ENCODE results near the gene MARCHF3.

The MARCHF3 gene

DNA sequence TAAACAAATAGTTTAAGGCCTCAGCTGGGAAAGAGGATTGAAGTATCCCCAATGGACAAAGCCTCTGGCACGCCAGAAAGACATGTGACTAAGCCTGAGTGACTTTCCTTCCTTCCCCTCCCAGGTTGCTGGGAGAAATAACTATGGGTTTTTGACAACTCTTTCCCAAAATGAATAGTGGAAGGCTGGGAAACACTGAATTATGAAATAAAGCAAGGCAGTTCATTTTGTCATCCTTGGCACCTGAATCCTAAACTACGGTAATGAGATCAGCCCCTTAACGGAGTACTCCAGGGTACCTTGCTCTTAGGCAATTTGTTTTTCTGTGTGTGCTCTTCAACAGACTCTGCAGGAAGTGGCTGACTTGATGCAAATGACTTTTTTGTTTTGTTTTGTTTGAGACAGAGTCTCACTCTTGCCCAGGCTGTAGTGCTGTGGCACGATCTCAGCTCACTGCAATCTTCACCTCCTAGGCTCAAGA is 178.2 kb downstream of the MARCHF3 start:
- ATAC-seq = no peak
- TF ChIP-seq ZNF8 (CRISPR knock-in tag; IDR thresholded peaks at IDR 0.05) = no peak
- TF ChIP-seq ZC3H10 (CRISPR knock-in tag; IDR thresholded peaks at IDR 0.05) = no peak
- TF ChIP-seq SNAI2 (CRISPR knock-in tag; IDR thresholded peaks at IDR 0.05) = no peak
- TF ChIP-seq ESRRG (CRISPR knock-in tag; IDR thresholded peaks at IDR 0.05) = no peak
- TF ChIP-seq OSR1 (CRISPR knock-in tag; IDR thresholded peaks at IDR 0.05) = no peak
- no peak for TF ChIP-seq TOX (CRISPR knock-in tag; IDR thresholded peaks at IDR 0.05; ENCODE audit: borderline replicate concordance)
- no peak for TF ChIP-seq ZNF565 (CRISPR knock-in tag; conservative IDR thresholded peaks at IDR 0.05; ENCODE audit: low read depth)
- TF ChIP-seq TCF4 (CRISPR knock-in tag; IDR thresholded peaks at IDR 0.05; ENCODE audit: borderline replicate concordance) = no peak
- TF ChIP-seq CSDC2 (CRISPR knock-in tag; IDR thresholded peaks at IDR 0.05) = no peak
- no peak for TF ChIP-seq ZFP3 (CRISPR knock-in tag; IDR thresholded peaks at IDR 0.05)
- no peak for TF ChIP-seq RARB (CRISPR knock-in tag; IDR thresholded peaks at IDR 0.05)
- TF ChIP-seq, protein P1, sequence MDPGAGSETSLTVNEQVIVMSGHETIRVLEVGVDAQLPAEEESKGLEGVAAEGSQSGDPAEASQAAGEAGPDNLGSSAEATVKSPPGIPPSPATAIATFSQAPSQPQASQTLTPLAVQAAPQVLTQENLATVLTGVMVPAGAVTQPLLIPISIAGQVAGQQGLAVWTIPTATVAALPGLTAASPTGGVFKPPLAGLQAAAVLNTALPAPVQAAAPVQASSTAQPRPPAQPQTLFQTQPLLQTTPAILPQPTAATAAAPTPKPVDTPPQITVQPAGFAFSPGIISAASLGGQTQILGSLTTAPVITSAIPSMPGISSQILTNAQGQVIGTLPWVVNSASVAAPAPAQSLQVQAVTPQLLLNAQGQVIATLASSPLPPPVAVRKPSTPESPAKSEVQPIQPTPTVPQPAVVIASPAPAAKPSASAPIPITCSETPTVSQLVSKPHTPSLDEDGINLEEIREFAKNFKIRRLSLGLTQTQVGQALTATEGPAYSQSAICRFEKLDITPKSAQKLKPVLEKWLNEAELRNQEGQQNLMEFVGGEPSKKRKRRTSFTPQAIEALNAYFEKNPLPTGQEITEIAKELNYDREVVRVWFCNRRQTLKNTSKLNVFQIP (CRISPR knock-in tag; IDR thresholded peaks at IDR 0.05; ENCODE audit: borderline replicate concordance, low read depth) = no peak
- TF ChIP-seq, protein P2, sequence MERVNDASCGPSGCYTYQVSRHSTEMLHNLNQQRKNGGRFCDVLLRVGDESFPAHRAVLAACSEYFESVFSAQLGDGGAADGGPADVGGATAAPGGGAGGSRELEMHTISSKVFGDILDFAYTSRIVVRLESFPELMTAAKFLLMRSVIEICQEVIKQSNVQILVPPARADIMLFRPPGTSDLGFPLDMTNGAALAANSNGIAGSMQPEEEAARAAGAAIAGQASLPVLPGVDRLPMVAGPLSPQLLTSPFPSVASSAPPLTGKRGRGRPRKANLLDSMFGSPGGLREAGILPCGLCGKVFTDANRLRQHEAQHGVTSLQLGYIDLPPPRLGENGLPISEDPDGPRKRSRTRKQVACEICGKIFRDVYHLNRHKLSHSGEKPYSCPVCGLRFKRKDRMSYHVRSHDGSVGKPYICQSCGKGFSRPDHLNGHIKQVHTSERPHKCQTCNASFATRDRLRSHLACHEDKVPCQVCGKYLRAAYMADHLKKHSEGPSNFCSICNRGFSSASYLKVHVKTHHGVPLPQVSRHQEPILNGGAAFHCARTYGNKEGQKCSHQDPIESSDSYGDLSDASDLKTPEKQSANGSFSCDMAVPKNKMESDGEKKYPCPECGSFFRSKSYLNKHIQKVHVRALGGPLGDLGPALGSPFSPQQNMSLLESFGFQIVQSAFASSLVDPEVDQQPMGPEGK (CRISPR knock-in tag; IDR thresholded peaks at IDR 0.05; ENCODE audit: borderline replicate concordance) = no peak
- no peak for TF ChIP-seq GLIS3 (CRISPR knock-in tag; IDR thresholded peaks at IDR 0.05)
- no peak for TF ChIP-seq ZNF70 (CRISPR knock-in tag; IDR thresholded peaks at IDR 0.05)
- no peak for TF ChIP-seq BACH2 (CRISPR knock-in tag; IDR thresholded peaks at IDR 0.05; ENCODE audit: borderline replicate concordance)
- no peak for TF ChIP-seq PPARA (CRISPR knock-in tag; IDR thresholded peaks at IDR 0.05; ENCODE audit: borderline replicate concordance)

DNA sequence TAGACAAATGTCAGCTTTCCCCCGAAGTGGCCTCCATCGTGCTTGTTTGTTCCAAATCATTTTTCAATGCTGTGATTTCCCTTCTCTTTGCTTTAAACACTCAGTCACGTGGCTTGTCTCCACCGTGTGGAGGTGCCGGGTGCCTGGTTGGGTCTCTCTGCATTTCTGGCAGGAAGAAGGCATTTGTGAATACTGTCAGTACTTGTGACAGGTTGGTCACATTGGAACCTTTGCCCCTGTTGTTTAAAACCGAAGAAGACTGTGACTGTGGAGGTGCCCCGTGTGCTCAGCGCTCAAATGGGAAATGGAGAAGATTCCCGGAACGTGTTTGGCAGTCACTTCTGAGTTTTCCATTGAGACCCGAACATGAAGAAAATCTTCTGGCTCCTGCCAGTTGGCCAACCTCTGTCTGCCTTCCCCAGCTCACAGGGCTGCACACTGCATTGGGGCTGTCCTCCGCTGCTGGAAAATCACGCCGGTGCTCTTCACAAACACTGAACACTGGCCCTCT is 178.8 kb downstream of the MARCHF3 start:
- TF ChIP-seq ESRRG (CRISPR knock-in tag; IDR thresholded peaks at IDR 0.05) = no peak
- TF ChIP-seq PPARA (CRISPR knock-in tag; IDR thresholded peaks at IDR 0.05; ENCODE audit: borderline replicate concordance) = no peak
- TF ChIP-seq ZNF8 (CRISPR knock-in tag; IDR thresholded peaks at IDR 0.05) = no peak
- TF ChIP-seq ZNF565 (CRISPR knock-in tag; conservative IDR thresholded peaks at IDR 0.05; ENCODE audit: low read depth) = no peak
- TF ChIP-seq OSR1 (CRISPR knock-in tag; IDR thresholded peaks at IDR 0.05) = no peak
- no peak for TF ChIP-seq ARNTL (CRISPR knock-in tag; IDR thresholded peaks at IDR 0.05; ENCODE audit: borderline replicate concordance, low read depth)
- TF ChIP-seq TCF4 (CRISPR knock-in tag; IDR thresholded peaks at IDR 0.05; ENCODE audit: borderline replicate concordance) = no peak
- TF ChIP-seq, protein P3, sequence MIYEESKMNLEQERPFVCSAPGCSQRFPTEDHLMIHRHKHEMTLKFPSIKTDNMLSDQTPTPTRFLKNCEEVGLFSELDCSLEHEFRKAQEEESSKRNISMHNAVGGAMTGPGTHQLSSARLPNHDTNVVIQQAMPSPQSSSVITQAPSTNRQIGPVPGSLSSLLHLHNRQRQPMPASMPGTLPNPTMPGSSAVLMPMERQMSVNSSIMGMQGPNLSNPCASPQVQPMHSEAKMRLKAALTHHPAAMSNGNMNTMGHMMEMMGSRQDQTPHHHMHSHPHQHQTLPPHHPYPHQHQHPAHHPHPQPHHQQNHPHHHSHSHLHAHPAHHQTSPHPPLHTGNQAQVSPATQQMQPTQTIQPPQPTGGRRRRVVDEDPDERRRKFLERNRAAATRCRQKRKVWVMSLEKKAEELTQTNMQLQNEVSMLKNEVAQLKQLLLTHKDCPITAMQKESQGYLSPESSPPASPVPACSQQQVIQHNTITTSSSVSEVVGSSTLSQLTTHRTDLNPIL (CRISPR knock-in tag; IDR thresholded peaks at IDR 0.05; ENCODE audit: low read depth) = no peak
- no peak for TF ChIP-seq ZFP3 (CRISPR knock-in tag; IDR thresholded peaks at IDR 0.05)
- TF ChIP-seq, protein P1 (CRISPR knock-in tag; IDR thresholded peaks at IDR 0.05; ENCODE audit: borderline replicate concordance, low read depth) = no peak
- TF ChIP-seq, protein P4, sequence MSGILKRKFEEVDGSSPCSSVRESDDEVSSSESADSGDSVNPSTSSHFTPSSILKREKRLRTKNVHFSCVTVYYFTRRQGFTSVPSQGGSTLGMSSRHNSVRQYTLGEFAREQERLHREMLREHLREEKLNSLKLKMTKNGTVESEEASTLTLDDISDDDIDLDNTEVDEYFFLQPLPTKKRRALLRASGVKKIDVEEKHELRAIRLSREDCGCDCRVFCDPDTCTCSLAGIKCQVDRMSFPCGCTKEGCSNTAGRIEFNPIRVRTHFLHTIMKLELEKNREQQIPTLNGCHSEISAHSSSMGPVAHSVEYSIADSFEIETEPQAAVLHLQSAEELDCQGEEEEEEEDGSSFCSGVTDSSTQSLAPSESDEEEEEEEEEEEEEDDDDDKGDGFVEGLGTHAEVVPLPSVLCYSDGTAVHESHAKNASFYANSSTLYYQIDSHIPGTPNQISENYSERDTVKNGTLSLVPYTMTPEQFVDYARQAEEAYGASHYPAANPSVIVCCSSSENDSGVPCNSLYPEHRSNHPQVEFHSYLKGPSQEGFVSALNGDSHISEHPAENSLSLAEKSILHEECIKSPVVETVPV (CRISPR knock-in tag; IDR thresholded peaks at IDR 0.05) = no peak
- no peak for ATAC-seq

DNA sequence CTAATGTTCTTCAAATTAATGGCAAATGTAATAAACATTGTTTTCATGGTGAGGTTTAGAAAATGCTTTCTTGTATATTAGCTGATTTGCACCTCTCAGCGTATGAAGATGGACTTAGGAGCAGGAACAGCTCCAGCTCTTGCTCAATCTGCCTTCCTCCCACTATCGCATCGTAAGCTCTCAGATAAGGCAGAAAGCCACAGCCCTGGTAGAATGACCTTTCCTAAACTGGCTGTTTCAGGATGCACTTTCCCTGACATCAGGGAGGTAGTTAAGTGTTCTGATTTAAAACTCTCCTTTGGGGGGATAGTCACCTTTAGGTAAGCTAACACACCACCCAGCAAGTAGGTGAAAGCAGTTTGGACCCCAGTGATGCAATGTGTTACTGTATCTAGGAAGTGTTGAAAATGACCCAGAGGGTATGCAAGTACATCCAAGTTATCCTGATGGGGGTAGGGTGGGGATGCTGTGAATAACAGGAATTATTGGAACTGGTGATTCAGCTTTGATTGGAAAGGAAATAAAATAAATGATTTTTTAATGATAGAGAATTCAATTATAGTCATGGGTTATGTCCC is 181.2 kb downstream of the MARCHF3 start:
- ATAC-seq = no peak
- TF ChIP-seq ZNF8 (CRISPR knock-in tag; IDR thresholded peaks at IDR 0.05) (no peak), ISL1 (CRISPR knock-in tag; IDR thresholded peaks at IDR 0.05) (no peak), GLIS3 (CRISPR knock-in tag; IDR thresholded peaks at IDR 0.05) (no peak), TCF4 (CRISPR knock-in tag; IDR thresholded peaks at IDR 0.05; ENCODE audit: borderline replicate concordance) (no peak), RARB (CRISPR knock-in tag; IDR thresholded peaks at IDR 0.05) (no peak), ESRRG (CRISPR knock-in tag; IDR thresholded peaks at IDR 0.05) (no peak), CSDC2 (CRISPR knock-in tag; IDR thresholded peaks at IDR 0.05) (no peak), PPARA (CRISPR knock-in tag; IDR thresholded peaks at IDR 0.05; ENCODE audit: borderline replicate concordance) (no peak)
- TF ChIP-seq, protein P4 (CRISPR knock-in tag; IDR thresholded peaks at IDR 0.05) = no peak
- TF ChIP-seq, protein P3 (CRISPR knock-in tag; IDR thresholded peaks at IDR 0.05; ENCODE audit: low read depth) = no peak
- TF ChIP-seq, protein P5, sequence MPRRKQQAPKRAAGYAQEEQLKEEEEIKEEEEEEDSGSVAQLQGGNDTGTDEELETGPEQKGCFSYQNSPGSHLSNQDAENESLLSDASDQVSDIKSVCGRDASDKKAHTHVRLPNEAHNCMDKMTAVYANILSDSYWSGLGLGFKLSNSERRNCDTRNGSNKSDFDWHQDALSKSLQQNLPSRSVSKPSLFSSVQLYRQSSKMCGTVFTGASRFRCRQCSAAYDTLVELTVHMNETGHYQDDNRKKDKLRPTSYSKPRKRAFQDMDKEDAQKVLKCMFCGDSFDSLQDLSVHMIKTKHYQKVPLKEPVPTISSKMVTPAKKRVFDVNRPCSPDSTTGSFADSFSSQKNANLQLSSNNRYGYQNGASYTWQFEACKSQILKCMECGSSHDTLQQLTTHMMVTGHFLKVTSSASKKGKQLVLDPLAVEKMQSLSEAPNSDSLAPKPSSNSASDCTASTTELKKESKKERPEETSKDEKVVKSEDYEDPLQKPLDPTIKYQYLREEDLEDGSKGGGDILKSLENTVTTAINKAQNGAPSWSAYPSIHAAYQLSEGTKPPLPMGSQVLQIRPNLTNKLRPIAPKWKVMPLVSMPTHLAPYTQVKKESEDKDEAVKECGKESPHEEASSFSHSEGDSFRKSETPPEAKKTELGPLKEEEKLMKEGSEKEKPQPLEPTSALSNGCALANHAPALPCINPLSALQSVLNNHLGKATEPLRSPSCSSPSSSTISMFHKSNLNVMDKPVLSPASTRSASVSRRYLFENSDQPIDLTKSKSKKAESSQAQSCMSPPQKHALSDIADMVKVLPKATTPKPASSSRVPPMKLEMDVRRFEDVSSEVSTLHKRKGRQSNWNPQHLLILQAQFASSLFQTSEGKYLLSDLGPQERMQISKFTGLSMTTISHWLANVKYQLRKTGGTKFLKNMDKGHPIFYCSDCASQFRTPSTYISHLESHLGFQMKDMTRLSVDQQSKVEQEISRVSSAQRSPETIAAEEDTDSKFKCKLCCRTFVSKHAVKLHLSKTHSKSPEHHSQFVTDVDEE (CRISPR knock-in tag; IDR thresholded peaks at IDR 0.05) = no peak
